Fibroblast of skin of scalp (primary cell): ENCODE results near the gene NGEF.
"Not testable (repeated sequence)": the region's sequence is repeated elsewhere in the genome, so short reads cannot be mapped to it uniquely, and the experiment has no call there.

Source experiments
- DNase-seq: peaks from one replicate; pipeline ENCODE4 v3.0.0-alpha.2; 2013

NGEF gene

DNA sequence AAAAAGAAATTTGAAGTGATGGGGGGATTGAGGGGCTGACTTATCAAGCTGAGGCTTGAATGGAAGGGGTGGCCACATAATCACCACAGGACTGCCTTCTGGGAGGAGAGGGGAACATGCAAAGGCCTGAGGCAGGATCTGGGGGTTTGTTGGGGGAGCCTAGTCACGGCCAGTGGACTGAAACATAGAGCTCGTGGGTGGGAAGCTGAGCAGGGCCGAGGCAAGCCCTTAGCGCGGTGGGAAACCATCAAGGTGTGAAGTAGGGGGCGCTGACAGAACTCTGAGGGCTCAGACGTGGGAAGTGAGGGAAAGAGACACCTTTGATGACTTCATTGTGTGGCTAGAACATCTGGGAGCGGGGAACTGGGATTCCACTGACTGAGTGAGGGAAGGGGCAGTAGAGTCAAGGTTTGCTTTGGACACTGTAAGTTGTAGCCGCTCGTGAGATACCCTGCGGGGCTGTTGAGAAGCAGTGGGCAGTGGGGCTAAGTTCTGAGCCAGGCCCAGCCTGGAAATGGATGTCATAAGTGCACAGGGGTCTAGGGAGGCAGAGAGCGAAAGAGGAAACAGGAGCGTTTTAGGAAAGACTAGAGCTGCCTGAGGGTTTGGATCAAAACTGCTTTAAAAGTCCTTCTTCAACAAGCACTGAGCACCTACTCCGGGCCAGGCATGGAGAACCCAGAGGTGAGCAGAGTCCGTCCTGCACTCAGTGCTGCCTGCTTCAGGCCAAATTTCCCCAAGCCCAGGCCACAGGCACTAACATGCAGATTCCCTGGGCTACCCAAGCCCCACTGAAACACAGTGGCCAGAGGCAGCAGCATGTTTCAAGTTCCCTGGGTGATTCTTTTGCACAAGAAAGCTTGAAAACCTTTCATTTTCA is 143.7 kb downstream of the NGEF start:
- no peak for DNase-seq

DNA sequence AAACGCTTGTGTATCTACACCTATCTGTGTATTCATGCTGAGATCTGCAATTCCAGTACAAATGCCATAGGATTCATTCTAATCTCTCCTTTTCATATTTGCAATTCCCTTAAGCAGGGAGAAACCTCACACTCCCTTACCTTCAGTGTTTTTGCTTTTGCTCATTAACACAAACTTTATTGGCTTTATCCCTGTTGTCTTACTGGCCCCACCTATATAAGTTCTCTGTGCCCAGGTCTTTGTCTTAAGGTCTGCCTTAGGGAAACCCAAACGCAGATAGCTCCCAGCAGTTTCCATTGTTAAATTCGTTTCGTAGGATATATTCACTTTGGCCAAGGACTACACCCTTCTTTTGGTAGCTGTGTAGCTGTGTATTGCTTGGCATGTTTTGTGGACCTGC is 147.0 kb downstream of the NGEF start:
- no peak for DNase-seq

DNA sequence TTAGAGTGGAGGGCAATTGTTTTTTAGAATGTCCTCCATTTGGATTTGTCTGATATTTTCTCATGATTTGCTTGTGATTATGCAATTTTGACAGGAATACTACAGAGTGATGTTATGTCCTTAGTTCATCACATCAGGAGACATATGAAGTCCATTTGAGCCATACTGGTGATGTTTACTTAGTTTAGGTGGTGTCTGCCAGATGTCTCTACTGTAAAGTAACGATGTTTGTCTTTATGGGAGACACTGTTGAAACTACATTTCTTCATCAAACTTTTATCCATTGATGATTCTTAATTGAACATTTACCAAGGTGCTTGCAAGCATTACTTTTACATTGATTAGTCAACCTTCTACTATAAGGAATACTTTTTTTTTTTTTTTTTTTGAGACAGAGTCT is 147.9 kb downstream of the NGEF start:
- DNase-seq, result no peak

- no peak for DNase-seq
Measured at GRCh38 chr2:232863996-232864395, 149.1 kb downstream of the NGEF start.

- no peak for DNase-seq
Measured at GRCh38 chr2:232861353-232861752, 151.7 kb downstream of the NGEF start.

GRCh38 chr2:232860593-232861241 is 152.3 kb downstream of the NGEF start:
- DNase-seq, result no peak

- DNase-seq, result no peak
Measured at GRCh38 chr2:232859385-232859916, 153.6 kb downstream of the NGEF start.

DNA sequence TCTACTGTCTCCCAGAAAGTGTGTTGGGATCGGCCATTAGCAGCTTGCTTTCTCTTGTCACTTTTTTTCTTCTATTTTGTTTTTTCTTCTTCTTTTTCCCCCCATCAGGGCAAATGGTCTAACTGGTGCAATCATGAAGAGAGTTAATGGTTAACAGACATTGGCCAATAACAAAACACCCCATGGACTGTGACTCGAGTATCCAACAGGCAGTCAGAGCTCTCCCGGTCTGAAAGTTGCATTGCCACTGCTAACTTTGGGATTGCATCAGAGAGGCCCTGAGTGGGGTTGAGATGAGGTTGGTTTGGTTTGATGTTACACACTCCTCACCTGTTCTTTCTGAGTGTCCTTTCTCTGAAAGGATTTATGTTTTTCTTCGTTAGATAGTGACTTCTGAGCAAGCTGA is 155.9 kb downstream of the NGEF start:
- DNase-seq, result peak; percentile 22

- peak; percentile 58 for DNase-seq
Measured at GRCh38 chr2:232854082-232854481, 159.0 kb downstream of the NGEF start.

DNA sequence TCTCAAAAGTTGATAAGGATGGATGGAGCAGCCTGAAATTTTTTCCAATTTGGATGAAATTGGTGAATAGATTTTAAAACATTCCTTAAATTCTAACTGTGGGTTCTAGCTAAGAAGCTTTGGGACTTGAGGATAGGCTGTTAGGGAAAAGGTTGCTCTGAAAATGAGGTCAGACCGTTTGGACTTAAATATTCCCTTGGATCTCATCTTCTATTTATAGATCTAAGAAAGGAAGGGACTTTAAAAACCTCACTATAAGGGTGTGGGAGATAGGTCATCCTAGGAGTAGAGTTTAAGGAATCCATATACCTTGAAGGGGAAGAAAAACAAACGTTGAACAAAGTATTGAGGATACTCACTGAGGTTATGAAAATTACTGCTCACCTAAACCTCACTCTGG is 160.4 kb downstream of the NGEF start:
- DNase-seq, result no peak

DNA sequence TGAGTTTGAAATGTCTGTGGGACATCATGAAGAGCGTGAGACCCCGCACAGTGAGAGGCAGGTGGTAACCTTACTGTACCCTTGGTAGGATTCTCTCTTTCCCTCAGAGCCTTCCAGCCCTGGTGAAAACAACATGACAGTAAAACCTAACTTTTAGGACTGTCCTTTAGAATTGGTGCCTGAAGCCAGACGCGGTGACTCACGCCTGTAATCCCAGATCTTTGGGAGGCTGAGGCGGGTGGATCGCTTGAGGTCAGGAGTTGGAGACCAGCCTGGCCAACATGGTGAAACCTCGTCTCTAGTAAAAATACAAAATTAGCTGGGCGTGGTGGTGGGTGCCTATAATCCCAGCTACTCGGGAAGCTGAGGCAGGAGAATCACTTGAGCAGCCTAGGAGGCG is 161.0 kb downstream of the NGEF start:
- not testable (repeated sequence) for DNase-seq

GRCh38 chr2:232850039-232850438 is 163.0 kb downstream of the NGEF start:
- DNase-seq, result no peak

- no peak for DNase-seq
Measured at GRCh38 chr2:232846055-232846454, 167.0 kb downstream of the NGEF start.

- no peak for DNase-seq
Measured at GRCh38 chr2:232843834-232844233, 169.2 kb downstream of the NGEF start.

DNA sequence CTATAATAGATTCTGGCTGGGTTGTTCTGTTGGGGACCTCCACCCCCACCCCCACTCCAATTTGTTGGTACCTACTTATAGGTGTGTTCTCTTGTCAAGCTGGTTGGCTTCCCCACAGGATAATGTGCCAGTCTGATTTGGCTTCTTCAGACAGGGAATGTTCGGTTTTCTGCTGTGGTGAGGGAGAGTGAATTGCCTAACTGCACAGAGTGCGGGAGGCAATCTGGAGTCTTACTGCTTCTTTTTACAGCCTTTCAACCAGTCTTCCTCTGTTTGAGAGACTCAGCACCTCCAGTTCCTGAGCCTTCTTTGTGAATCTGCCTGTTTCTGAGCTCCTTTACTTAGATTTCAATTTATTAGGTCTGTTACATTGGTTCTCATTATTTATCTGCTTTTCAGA is 170.4 kb downstream of the NGEF start:
- DNase-seq, result no peak

- no peak for DNase-seq
Measured at GRCh38 chr2:232839411-232840079, 173.5 kb downstream of the NGEF start.

- DNase-seq, result no peak
Measured at GRCh38 chr2:232838406-232838874, 174.6 kb downstream of the NGEF start.

GRCh38 chr2:232836934-232837333 is 176.1 kb downstream of the NGEF start:
- DNase-seq, result no peak

- DNase-seq, result no peak
Measured at GRCh38 chr2:232835687-232836208, 177.3 kb downstream of the NGEF start.

- no peak for DNase-seq
Measured at GRCh38 chr2:232833830-232834229, 179.2 kb downstream of the NGEF start.

GRCh38 chr2:232831496-232831895 is 181.6 kb downstream of the NGEF start:
- DNase-seq, result no peak

DNA sequence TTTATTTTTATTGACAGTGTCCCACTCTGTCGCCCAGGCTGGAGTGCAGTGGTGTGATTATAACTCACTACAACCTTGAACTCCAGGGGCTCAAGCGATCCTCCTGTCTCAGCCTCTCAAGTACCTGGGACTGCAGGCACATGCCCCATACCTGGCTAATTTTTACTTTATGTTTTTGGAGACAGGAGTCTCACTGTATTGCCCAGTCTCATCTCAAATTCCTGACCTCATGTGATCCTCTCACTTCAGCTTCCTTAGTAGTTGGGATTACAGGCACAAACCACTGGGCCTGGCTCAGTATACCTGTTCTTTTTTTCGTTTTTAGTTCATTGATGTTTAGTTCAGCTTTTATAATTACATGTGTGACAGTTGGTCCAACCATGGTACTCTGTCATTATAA is 183.1 kb downstream of the NGEF start:
- no peak for DNase-seq
